ENCODE data around the gene WFDC13.
"Not testable (repeated sequence)": the region's sequence is repeated elsewhere in the genome, so short reads cannot be mapped to it uniquely, and the experiment has no call there.

The WFDC13 gene

GRCh38 chr20:45701873-45702272, at the start of gene WFDC13:
Gene WFDC13 (plus strand): TSS chr20:45702038. CDS start chr20:45702124, 86 bp downstream.
- H3K4me3 Mint-ChIP-seq: no peak within 1 kb of the TSS
- ATAC-seq (ENCODE audit: low read depth) (no peak), DNase-seq (ENCODE audit: low spot score in 2 of 2) (no peak)
- no peaks in the 10 kb centered on the region for H3K9me3 Mint-ChIP-seq
- no peak within 1 kb of the TSS for H3K27ac Mint-ChIP-seq
- H3K4me1 Mint-ChIP-seq: peaks cover 9% of the 10 kb centered on the region
- H3K36me3 Mint-ChIP-seq: no peaks in the 10 kb centered on the region
- peaks cover 5% of the 10 kb centered on the region for H3K27me3 Mint-ChIP-seq

GRCh38 chr20:45657038-45657437, 44.8 kb upstream of the WFDC13 start:
- not testable (repeated sequence) for H3K4me1 Mint-ChIP-seq; H3K4me3 Mint-ChIP-seq; H3K27me3 Mint-ChIP-seq; H3K9me3 Mint-ChIP-seq; H3K27ac Mint-ChIP-seq; ATAC-seq (ENCODE audit: low read depth); H3K36me3 Mint-ChIP-seq; DNase-seq (ENCODE audit: low spot score in 2 of 2)

DNA sequence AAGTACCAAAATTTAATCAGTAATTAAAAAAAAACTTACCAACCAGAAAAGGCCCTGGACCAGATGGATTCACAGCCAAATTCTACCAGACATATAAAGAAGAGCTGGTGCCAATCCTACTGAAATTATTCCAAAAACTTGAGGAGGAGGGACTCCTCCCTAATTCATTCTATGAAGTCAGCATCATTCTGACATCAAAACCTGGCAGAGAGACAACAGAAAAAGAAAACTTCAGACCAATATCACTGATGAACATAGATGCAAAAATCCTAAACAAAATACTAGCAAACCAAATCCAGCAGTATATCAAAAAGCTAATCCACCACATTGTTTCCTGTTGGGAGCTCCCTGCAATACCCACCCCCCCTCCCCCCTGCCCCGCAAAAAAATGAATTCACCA, 31.7 kb upstream of the WFDC13 start, which contains the start of gene WFDC11:
WFDC11 (minus strand) TSS at position 101 of the 400 bp plus-strand sequence. CDS start 19,639 bp downstream, outside the sequence.
- Mint-ChIP-seq H3K36me3 (no peaks in the 10 kb centered on the region), H3K27ac (no peak within 1 kb of the TSS), H3K9me3 (peaks cover 6% of the 10 kb centered on the region), H3K4me3 (no peak within 1 kb of the TSS), H3K4me1 (no peaks in the 10 kb centered on the region), H3K27me3 (peaks cover 11% of the 10 kb centered on the region)
- DNase-seq (ENCODE audit: low spot score in 2 of 2) (no peak), ATAC-seq (ENCODE audit: low read depth) (no peak)

DNA sequence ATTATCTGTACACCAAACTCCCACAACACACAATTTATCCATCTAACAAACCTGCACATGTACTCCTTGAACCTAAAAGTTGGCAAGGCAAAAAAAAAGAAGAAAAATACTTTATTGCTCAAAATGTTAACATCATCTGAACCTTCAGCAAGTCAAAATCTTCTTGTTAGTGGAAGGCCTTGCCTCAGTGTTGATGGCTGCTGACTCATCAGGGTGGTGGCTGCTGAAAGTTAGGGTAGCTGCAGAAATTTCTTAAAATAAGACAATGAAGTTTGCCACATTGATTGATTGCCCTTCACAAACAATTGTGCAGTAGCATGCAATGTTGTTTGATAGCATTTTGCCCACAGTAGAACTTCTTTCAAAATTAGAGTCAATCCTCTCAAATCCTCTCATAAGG, 29.1 kb upstream of the WFDC13 start:
- Mint-ChIP-seq H3K4me3 (no peak overlapping the region), H3K36me3 (peaks cover 3% of the 10 kb centered on the region), H3K27ac (no peak overlapping the region), H3K27me3 (peaks cover 11% of the 10 kb centered on the region), H3K4me1 (no peaks in the 10 kb centered on the region), H3K9me3 (peaks cover 16% of the 10 kb centered on the region)
- ATAC-seq (ENCODE audit: low read depth) (no peak), DNase-seq (ENCODE audit: low spot score in 2 of 2) (no peak)

- Mint-ChIP-seq H3K27ac (no peak overlapping the region), H3K4me3 (no peak overlapping the region), H3K4me1 (no peaks in the 10 kb centered on the region), H3K36me3 (peaks cover 11% of the 10 kb centered on the region), H3K9me3 (peaks cover 26% of the 10 kb centered on the region), H3K27me3 (peaks cover 10% of the 10 kb centered on the region)
- ATAC-seq (ENCODE audit: low read depth): no peak
- no peak for DNase-seq (ENCODE audit: low spot score in 2 of 2)
Measured at GRCh38 chr20:45679650-45680049, 22.2 kb upstream of the WFDC13 start.

GRCh38 chr20:45685896-45686295, 15.9 kb upstream of the WFDC13 start:
- no peak overlapping the region for H3K4me3 Mint-ChIP-seq
- H3K36me3 Mint-ChIP-seq: no peaks in the 10 kb centered on the region
- peaks cover 2% of the 10 kb centered on the region for H3K4me1 Mint-ChIP-seq
- ATAC-seq (ENCODE audit: low read depth) (no peak), DNase-seq (ENCODE audit: low spot score in 2 of 2) (no peak)
- peaks cover 9% of the 10 kb centered on the region for H3K27me3 Mint-ChIP-seq
- H3K9me3 Mint-ChIP-seq: peaks cover 1% of the 10 kb centered on the region
- no peak overlapping the region for H3K27ac Mint-ChIP-seq

- not testable (repeated sequence) for H3K4me3 Mint-ChIP-seq; H3K4me1 Mint-ChIP-seq; H3K36me3 Mint-ChIP-seq; H3K27ac Mint-ChIP-seq; DNase-seq (ENCODE audit: low spot score in 2 of 2); H3K9me3 Mint-ChIP-seq; ATAC-seq (ENCODE audit: low read depth)
- H3K27me3 Mint-ChIP-seq: peaks cover 13% of the 10 kb centered on the region
Measured at GRCh38 chr20:45693346-45693745, 8.5 kb upstream of the WFDC13 start.

DNA sequence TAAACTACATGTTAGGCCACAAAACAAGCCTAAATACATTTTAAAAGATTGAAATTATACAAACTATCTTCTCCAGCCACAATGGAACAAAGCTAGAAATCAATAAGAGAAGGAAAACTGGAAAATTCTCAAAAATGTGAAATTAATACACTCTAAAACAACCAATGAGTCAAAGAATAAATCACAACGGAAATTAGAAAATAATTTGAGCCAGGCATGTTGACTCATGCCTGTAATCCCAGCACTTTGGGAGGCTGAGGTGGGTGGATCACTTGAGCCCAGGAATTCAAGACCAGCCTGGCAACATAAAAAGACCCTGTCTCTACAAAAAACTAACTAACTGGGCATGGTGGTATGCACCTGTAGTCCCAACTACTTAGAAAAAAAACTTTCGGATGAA, 6.3 kb upstream of the WFDC13 start:
- H3K4me1 Mint-ChIP-seq: peaks cover 2% of the 10 kb centered on the region
- no peak for ATAC-seq (ENCODE audit: low read depth)
- no peaks in the 10 kb centered on the region for H3K36me3 Mint-ChIP-seq
- H3K27me3 Mint-ChIP-seq: peaks cover 11% of the 10 kb centered on the region
- DNase-seq (ENCODE audit: low spot score in 2 of 2): no peak
- H3K9me3 Mint-ChIP-seq: peaks cover 1% of the 10 kb centered on the region
- H3K27ac Mint-ChIP-seq: no peak overlapping the region
- no peak overlapping the region for H3K4me3 Mint-ChIP-seq

- no peak overlapping the region for H3K27ac Mint-ChIP-seq
- H3K9me3 Mint-ChIP-seq: no peaks in the 10 kb centered on the region
- no peak overlapping the region for H3K4me3 Mint-ChIP-seq
- ATAC-seq (ENCODE audit: low read depth) (peak; percentile 46), DNase-seq (ENCODE audit: low spot score in 2 of 2) (no peak)
- peaks cover 9% of the 10 kb centered on the region for H3K4me1 Mint-ChIP-seq
- H3K36me3 Mint-ChIP-seq: no peaks in the 10 kb centered on the region
- peaks cover 5% of the 10 kb centered on the region for H3K27me3 Mint-ChIP-seq
Measured at GRCh38 chr20:45701104-45701503, 734 bp upstream of the WFDC13 start.

- peaks cover 1% of the 10 kb centered on the region for H3K9me3 Mint-ChIP-seq
- no peak for ATAC-seq (ENCODE audit: low read depth)
- no peak within 1 kb of the TSS for H3K4me3 Mint-ChIP-seq
- no peak within 1 kb of the TSS for H3K27ac Mint-ChIP-seq
- H3K27me3 Mint-ChIP-seq: peaks cover 5% of the 10 kb centered on the region
- peaks cover 7% of the 10 kb centered on the region for H3K4me1 Mint-ChIP-seq
- H3K36me3 Mint-ChIP-seq: no peaks in the 10 kb centered on the region
- DNase-seq (ENCODE audit: low spot score in 2 of 2): no peak
Measured at GRCh38 chr20:45704969-45705637, 3.3 kb downstream of the WFDC13 start, which contains the start of gene WFDC10B. Gene WFDC10B (minus strand): TSS chr20:45705019. CDS start chr20:45685992, 19,027 bp downstream.

GRCh38 chr20:45716141-45716688, 14.4 kb downstream of the WFDC13 start:
- peaks cover 13% of the 10 kb centered on the region for H3K4me1 Mint-ChIP-seq
- not testable (repeated sequence) for DNase-seq (ENCODE audit: low spot score in 2 of 2); H3K36me3 Mint-ChIP-seq; H3K9me3 Mint-ChIP-seq; H3K27me3 Mint-ChIP-seq
- peak overlapping the region; percentile 19 for H3K27ac Mint-ChIP-seq
- ATAC-seq (ENCODE audit: low read depth): peak; percentile 51
- peak overlapping the region; percentile 8 for H3K4me3 Mint-ChIP-seq

- no peak within 1 kb of the TSS for H3K27ac Mint-ChIP-seq
- peaks cover 4% of the 10 kb centered on the region for H3K27me3 Mint-ChIP-seq
- H3K4me3 Mint-ChIP-seq: no peak within 1 kb of the TSS
- H3K4me1 Mint-ChIP-seq: peaks cover 3% of the 10 kb centered on the region
- peaks cover 2% of the 10 kb centered on the region for H3K36me3 Mint-ChIP-seq
- DNase-seq (ENCODE audit: low spot score in 2 of 2) (no peak), ATAC-seq (ENCODE audit: low read depth) (no peak)
- peaks cover 3% of the 10 kb centered on the region for H3K9me3 Mint-ChIP-seq
Measured at GRCh38 chr20:45722047-45722446, 20.2 kb downstream of the WFDC13 start, which contains the start of gene SPINT4. Gene SPINT4 (plus strand): TSS chr20:45722347. CDS start chr20:45722368, 21 bp downstream.

DNA sequence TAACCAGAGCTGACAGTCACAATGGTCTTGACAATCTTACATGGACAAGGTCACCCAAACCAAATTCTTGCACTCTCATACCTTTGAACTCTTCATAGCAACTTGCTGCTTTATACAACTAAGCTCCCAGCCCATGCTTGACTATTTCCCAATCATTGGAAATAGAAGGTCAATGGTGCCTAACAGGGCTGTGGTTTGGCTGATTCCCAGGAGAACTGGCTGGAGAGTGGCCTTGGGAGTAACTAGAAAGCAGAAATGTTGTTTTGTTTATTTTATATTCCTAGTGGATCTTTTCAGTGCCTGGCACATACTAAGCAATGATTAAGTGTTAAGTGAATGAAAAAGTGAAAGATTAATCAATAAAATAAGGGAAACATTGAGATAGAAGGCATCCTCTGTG, 23.3 kb downstream of the WFDC13 start:
- no peaks in the 10 kb centered on the region for H3K9me3 Mint-ChIP-seq
- DNase-seq (ENCODE audit: low spot score in 2 of 2) (no peak), ATAC-seq (ENCODE audit: low read depth) (no peak)
- no peaks in the 10 kb centered on the region for H3K36me3 Mint-ChIP-seq
- H3K27ac Mint-ChIP-seq: no peak overlapping the region
- peaks cover 4% of the 10 kb centered on the region for H3K4me1 Mint-ChIP-seq
- peaks cover 3% of the 10 kb centered on the region for H3K27me3 Mint-ChIP-seq
- H3K4me3 Mint-ChIP-seq: no peak overlapping the region

DNA sequence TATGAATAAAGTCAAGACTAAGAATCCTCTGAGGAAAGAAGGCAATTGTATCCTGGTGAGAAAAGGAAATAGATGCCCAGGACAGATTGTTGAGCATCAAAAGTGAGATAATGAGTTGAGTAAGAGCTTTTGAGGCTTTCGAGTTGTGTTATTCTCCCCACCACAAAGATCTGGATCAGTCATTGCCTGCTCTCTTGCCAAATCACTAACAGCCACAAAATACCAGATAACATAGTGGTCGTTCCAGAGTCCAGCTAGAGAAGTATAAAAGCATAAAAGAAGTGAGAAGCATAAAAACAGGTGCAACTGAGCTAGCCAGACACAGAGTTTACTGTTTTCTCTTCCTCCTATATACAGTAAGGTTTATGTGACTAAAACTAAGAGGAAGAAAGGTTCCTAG, 25.2 kb downstream of the WFDC13 start:
- peaks cover 5% of the 10 kb centered on the region for H3K9me3 Mint-ChIP-seq
- peaks cover 4% of the 10 kb centered on the region for H3K4me1 Mint-ChIP-seq
- no peak for ATAC-seq (ENCODE audit: low read depth)
- no peak for DNase-seq (ENCODE audit: low spot score in 2 of 2)
- H3K27ac Mint-ChIP-seq: no peak overlapping the region
- H3K36me3 Mint-ChIP-seq: peaks cover 2% of the 10 kb centered on the region
- peaks cover 6% of the 10 kb centered on the region for H3K27me3 Mint-ChIP-seq
- no peak overlapping the region for H3K4me3 Mint-ChIP-seq

- no peak for ATAC-seq (ENCODE audit: low read depth)
- H3K27me3 Mint-ChIP-seq: peaks cover 11% of the 10 kb centered on the region
- H3K9me3 Mint-ChIP-seq: peaks cover 8% of the 10 kb centered on the region
Measured at GRCh38 chr20:45732199-45732598, 30.4 kb downstream of the WFDC13 start.

More at GRCh38 chr20:45732199-45732598, 30.4 kb downstream of the WFDC13 start:
- peaks cover 5% of the 10 kb centered on the region for H3K36me3 Mint-ChIP-seq
- no peak for DNase-seq (ENCODE audit: low spot score in 2 of 2)
- H3K4me1 Mint-ChIP-seq: no peaks in the 10 kb centered on the region
- no peak overlapping the region for H3K27ac Mint-ChIP-seq
- H3K4me3 Mint-ChIP-seq: no peak overlapping the region

Data from memory B cell (primary cell).